Endothelial cell of umbilical vein (primary cell): ENCODE data around the gene LRCH1. TPM values are rescaled to one million over a fixed set of nuclear protein-coding genes. Genes with fewer than 3 reads are reported as not detected.

Source experiments
- BruUV-seq: library from RNA; stranded (reverse); fragments of 400-500 nt; replicated peaks from 2 replicates; lab custom pipeline; 2021; lab: Mats Ljungman, UMichigan
- CTCF ChIA-PET: fragments of 300-600, 350-600 bp; sonication (Branson Sonifier 250); formaldehyde crosslinking; loops from one replicate; lab custom pipeline; 2021; ENCODE audit warnings: antibody characterized with exemption, inconsistent platforms; lab: Charles Lee
- POLR2A ChIA-PET: fragments of 300-600, 350-600 bp; sonication (Branson Sonifier 250); formaldehyde crosslinking; loops from one replicate; lab custom pipeline; 2021; ENCODE audit warnings: antibody characterized with exemption, inconsistent platforms; lab: Charles Lee
- DNase-seq: peaks from one replicate; pipeline ENCODE4 v3.0.0-alpha.2; 2011; ENCODE audit warnings: low read depth, low spot score
- FAIRE-seq: peaks from 2 replicates; lab custom pipeline; 2011; peaks lifted over from hg19 to GRCh38; lab: Jason Lieb, UNC
- H2AFZ ChIP-seq: 2 replicates; pipeline ENCODE4 v1.6.0; 2012; ENCODE audit warnings: low read depth, low read length, control low read depth, inconsistent platforms
- H3K27ac ChIP-seq: 2 replicates; pipeline ENCODE4 v1.5.1; 2011; ENCODE audit warnings: low read depth, mild to moderate bottlenecking, control low read depth, low read length, moderate library complexity; ENCODE audit not compliant: insufficient read depth
- H3K27me3 ChIP-seq, 2 experiments: 2 replicates each; pipeline versions ENCODE4 v1.6.0 to v1.6.1; 2011; ENCODE audit warnings: low read length in 2 of 2, mixed read lengths in 1 of 2; ENCODE audit not compliant: control insufficient read depth in 2 of 2, insufficient read depth in 2 of 2
- H3K36me3 ChIP-seq, 2 experiments: 2 replicates in 1 of 2; 3 replicates in 1 of 2; pipeline ENCODE4 v1.5.1; 2011; ENCODE audit warnings: low read length in 2 of 2, mild to moderate bottlenecking in 1 of 2, moderate library complexity in 1 of 2; ENCODE audit not compliant: control insufficient read depth in 2 of 2, insufficient read depth in 2 of 2; ENCODE audit errors: extremely low read depth in 1 of 2
- H3K4me1 ChIP-seq: 3 replicates; pipeline ENCODE4 v1.5.1; 2011; ENCODE audit warnings: mild to moderate bottlenecking, low read length; ENCODE audit not compliant: control insufficient read depth, insufficient read depth; ENCODE audit errors: extremely low read depth
- H3K4me2 ChIP-seq: 2 replicates; pipeline ENCODE4 v1.6.1; 2011; ENCODE audit warnings: low read length, control low read depth, mixed read lengths; ENCODE audit not compliant: insufficient read depth
- H3K4me3 ChIP-seq, 3 experiments: fragments of 200-600 bp in 1 of 3; sonication (generic), shearing (Covaris generic) in 1 of 3; replicated peaks in 1 of 3; 2 replicates each; pipeline ENCODE4 v1.5.1; 2011 to 2016; ENCODE audit warnings: control low read depth in 3 of 3, low read length in 3 of 3, mild to moderate bottlenecking in 2 of 3, inconsistent platforms in 1 of 3, low read depth in 1 of 3, moderate library complexity in 1 of 3; ENCODE audit not compliant: insufficient read depth in 1 of 3
- H3K79me2 ChIP-seq: 2 replicates; pipeline ENCODE4 v1.6.0; 2012; ENCODE audit warnings: low read length, inconsistent platforms; ENCODE audit not compliant: control insufficient read depth, insufficient read depth
- H3K9ac ChIP-seq: replicated peaks from 2 replicates; pipeline ENCODE3; 2011; ENCODE audit warnings: low read length, control low read depth; ENCODE audit not compliant: insufficient read depth; ENCODE audit errors: extremely low read depth
- H3K9me1 ChIP-seq: replicated peaks from 3 replicates; pipeline ENCODE4 v1.6.0; 2011; ENCODE audit warnings: mild to moderate bottlenecking, low read length; ENCODE audit not compliant: control insufficient read depth, insufficient read depth; ENCODE audit errors: extremely low read depth
- H3K9me3 ChIP-seq: replicated peaks from 2 replicates; pipeline ENCODE4 v1.5.1; 2012; ENCODE audit warnings: low read length, inconsistent platforms; ENCODE audit not compliant: control insufficient read depth, insufficient read depth
- H4K20me1 ChIP-seq: replicated peaks from 2 replicates; pipeline ENCODE3; 2011; ENCODE audit warnings: mild to moderate bottlenecking, low read length; ENCODE audit not compliant: control insufficient read depth, insufficient read depth; ENCODE audit errors: extremely low read depth
- EZH2 ChIP-seq: IDR thresholded peaks from 2 replicates; pipeline ENCODE4 v1.6.1; 2012; ENCODE audit warnings: borderline replicate concordance, low read depth, mild to moderate bottlenecking, moderate library complexity, low read length, inconsistent platforms; ENCODE audit not compliant: severe bottlenecking
- FOS ChIP-seq: IDR thresholded peaks from 2 replicates; pipeline ENCODE4 v1.6.1; 2011; ENCODE audit warnings: mild to moderate bottlenecking, low read length, moderate library complexity, borderline replicate concordance; ENCODE audit not compliant: insufficient read depth
- GATA2 ChIP-seq: IDR thresholded peaks from 2 replicates; pipeline ENCODE4 v1.7.0; 2011; ENCODE audit warnings: low read depth, mild to moderate bottlenecking, moderate library complexity, mixed read lengths, low read length; ENCODE audit not compliant: insufficient read length, insufficient read depth
- JUN ChIP-seq: IDR thresholded peaks from 2 replicates; pipeline ENCODE4 v1.6.1; 2011; ENCODE audit warnings: borderline replicate concordance, low read depth; ENCODE audit not compliant: insufficient read length, insufficient read depth
- POLR2A ChIP-seq: IDR thresholded peaks from 2 replicates; pipeline ENCODE4 v1.6.1; 2012; ENCODE audit warnings: low read depth, mild to moderate bottlenecking, control low read depth, low read length
- POLR2AphosphoS5 ChIP-seq: IDR thresholded peaks from 2 replicates; pipeline ENCODE4 v1.6.1; 2012; ENCODE audit warnings: low read depth, mild to moderate bottlenecking, control low read depth, low read length, moderate library complexity; ENCODE audit not compliant: insufficient read depth
- dilution Hi-C: fragments of 300-500 bp; cut with MboI; formaldehyde crosslinking; loops from one replicate; pipeline ENCODE4 v1.15.0; 2019; ENCODE audit warnings: low sequenced_read_pairs; ENCODE audit not compliant: extremely low pct_ligation_motif_present
- intact Hi-C: fragments of 100-400 bp; cut with micrococcal nuclease; formaldehyde crosslinking; loops from one replicate; pipeline ENCODE4 v1.10.0; 2022
- polyA plus RNA-seq, 4 experiments: library from polyadenylated mRNA; depleted of rRNA in 3 of 4; stranded (reverse) in 3 of 4; unstranded in 1 of 4; fragments of >200 nt; gene quantifications; 2 replicates each; pipeline versions ENCODE4 v1.2.1 to v1.2.3, GENCODE V29; 2011 to 2012; ENCODE audit warnings: missing spikeins in 1 of 4
- total RNA-seq: library from RNA; stranded (reverse); gene quantifications from 2 replicates; pipeline ENCODE4 v1.2.3, GENCODE V29; 2021
- TF ChIP-seq, protein P1 (sequence below), 2 donors: IDR thresholded peaks; 1 replicate in 1 of 2; 2 replicates in 1 of 2; pipeline ENCODE4 v1.5.1; 2011; ENCODE audit warnings: low read length in 2 of 2, mild to moderate bottlenecking in 2 of 2, moderate library complexity in 2 of 2, control low read depth in 1 of 2, inconsistent platforms in 1 of 2, low read depth in 1 of 2; ENCODE audit not compliant: insufficient read depth in 1 of 2; ENCODE audit errors: extremely low read depth in 1 of 2
- TF ChIP-seq, protein P2 (sequence below): IDR thresholded peaks from 2 replicates; pipeline ENCODE4 v1.6.1; 2011; ENCODE audit not compliant: insufficient read depth, insufficient read length

The LRCH1 gene
- total and polyA plus RNA-seq, 2 donors (not counting 3 experiments of a cell fraction or from before 2014, with no cell fraction given) = 5.4 to 16.5 TPM

- Histone ChIP-seq H3K36me3 (peaks cover 0 to 3% of the 10 kb centered on the region in 2 experiments), H3K27ac (no peak overlapping the region), H3K4me3 (no peak overlapping the region), H4K20me1 (no peaks in the 10 kb centered on the region), H3K27me3 (no peaks in the 10 kb centered on the region), H3K9ac (no peak overlapping the region), H3K4me2 (no peak overlapping the region), H3K9me3 (no peaks in the 10 kb centered on the region), H2AFZ (no peak overlapping the region), H3K79me2 (no peaks in the 10 kb centered on the region), H3K4me1 (no peaks in the 10 kb centered on the region), H3K9me1 (no peaks in the 10 kb centered on the region)
- no peak for TF ChIP-seq JUN
- TF ChIP-seq GATA2 = no peak
- TF ChIP-seq, protein P1, sequence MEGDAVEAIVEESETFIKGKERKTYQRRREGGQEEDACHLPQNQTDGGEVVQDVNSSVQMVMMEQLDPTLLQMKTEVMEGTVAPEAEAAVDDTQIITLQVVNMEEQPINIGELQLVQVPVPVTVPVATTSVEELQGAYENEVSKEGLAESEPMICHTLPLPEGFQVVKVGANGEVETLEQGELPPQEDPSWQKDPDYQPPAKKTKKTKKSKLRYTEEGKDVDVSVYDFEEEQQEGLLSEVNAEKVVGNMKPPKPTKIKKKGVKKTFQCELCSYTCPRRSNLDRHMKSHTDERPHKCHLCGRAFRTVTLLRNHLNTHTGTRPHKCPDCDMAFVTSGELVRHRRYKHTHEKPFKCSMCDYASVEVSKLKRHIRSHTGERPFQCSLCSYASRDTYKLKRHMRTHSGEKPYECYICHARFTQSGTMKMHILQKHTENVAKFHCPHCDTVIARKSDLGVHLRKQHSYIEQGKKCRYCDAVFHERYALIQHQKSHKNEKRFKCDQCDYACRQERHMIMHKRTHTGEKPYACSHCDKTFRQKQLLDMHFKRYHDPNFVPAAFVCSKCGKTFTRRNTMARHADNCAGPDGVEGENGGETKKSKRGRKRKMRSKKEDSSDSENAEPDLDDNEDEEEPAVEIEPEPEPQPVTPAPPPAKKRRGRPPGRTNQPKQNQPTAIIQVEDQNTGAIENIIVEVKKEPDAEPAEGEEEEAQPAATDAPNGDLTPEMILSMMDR (IDR thresholded peaks at IDR 0.05; ENCODE audit: extremely low read depth in 1 of 2, insufficient read depth in 1 of 2, low read depth in 1 of 2, low read length in 2 of 2) = no peak
- TF ChIP-seq, protein P2, sequence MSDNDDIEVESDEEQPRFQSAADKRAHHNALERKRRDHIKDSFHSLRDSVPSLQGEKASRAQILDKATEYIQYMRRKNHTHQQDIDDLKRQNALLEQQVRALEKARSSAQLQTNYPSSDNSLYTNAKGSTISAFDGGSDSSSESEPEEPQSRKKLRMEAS = no peak
- TF ChIP-seq POLR2AphosphoS5 = no peak
- TF ChIP-seq FOS = no peak
- TF ChIP-seq EZH2 = no peak
- TF ChIP-seq POLR2A = no peak
- FAIRE-seq = no peak
- ChIA-PET POLR2A (no interaction called here), CTCF (no interaction called here)
- intact Hi-C loops (no loop called here), dilution Hi-C loops (no loop called here)
- no peak for DNase-seq
- BruUV-seq = no TSS peak
Measured at GRCh38 chr13:46747031-46747820, 194.3 kb downstream of the LRCH1 start.
